ENCODE measurements around the gene SRGAP1.

DNA sequence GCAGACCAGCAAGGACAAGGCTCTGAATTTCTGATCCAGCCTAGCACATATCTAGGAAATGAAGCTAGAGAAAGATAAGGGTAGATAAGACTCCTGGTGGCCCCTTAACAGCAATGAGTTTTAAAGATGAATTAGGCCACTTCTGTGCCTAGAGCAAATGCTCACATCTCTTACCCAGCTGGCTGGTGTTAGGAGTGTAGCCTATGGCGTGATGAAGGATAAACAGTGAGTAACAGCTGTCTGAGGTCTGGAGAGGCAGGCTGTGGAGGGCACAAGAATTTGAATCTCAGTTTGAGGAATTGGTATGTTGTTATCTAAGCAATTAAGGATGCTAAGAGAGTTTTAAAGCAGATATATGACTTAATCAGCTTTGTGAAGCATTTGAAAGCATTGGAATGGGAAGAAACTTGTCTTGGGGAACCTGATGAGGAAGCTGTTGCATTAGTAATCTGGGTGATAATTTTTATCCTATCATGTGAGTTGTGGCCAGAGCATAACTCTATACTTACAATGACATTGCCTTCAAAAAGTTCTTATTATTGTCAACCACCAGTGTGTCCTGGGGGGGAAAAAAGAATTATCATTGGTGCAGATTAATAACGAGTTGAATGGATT, 161.8 kb downstream of the SRGAP1 start:
- TF ChIP-seq EZH2 (IDR thresholded peaks at IDR 0.05; ENCODE audit: borderline replicate concordance) = no peak
- TF ChIP-seq, protein P1, sequence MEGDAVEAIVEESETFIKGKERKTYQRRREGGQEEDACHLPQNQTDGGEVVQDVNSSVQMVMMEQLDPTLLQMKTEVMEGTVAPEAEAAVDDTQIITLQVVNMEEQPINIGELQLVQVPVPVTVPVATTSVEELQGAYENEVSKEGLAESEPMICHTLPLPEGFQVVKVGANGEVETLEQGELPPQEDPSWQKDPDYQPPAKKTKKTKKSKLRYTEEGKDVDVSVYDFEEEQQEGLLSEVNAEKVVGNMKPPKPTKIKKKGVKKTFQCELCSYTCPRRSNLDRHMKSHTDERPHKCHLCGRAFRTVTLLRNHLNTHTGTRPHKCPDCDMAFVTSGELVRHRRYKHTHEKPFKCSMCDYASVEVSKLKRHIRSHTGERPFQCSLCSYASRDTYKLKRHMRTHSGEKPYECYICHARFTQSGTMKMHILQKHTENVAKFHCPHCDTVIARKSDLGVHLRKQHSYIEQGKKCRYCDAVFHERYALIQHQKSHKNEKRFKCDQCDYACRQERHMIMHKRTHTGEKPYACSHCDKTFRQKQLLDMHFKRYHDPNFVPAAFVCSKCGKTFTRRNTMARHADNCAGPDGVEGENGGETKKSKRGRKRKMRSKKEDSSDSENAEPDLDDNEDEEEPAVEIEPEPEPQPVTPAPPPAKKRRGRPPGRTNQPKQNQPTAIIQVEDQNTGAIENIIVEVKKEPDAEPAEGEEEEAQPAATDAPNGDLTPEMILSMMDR (IDR thresholded peaks at IDR 0.05; ENCODE audit: poor library complexity) = no peak
